ENCODE results near the gene TCL1A. TPM values are rescaled to one million over a fixed set of nuclear protein-coding genes. Genes with fewer than 3 reads are reported as not detected.
A peak's percentile ranks its signal among the peaks of the same experiment; 100 is the strongest.

The TCL1A gene
- total RNA-seq, 4 donors from 2014 or later = 2.6 TPM; not detected in 3

- H3K4me3 ChIP-seq = no peak overlapping the region
- DNase-seq = no peak
- no peaks in the 10 kb centered on the region for H3K27me3 ChIP-seq
- no peaks in the 10 kb centered on the region for H3K4me1 ChIP-seq
- H3K27ac ChIP-seq = no peak overlapping the region
- no peaks in the 10 kb centered on the region for H3K36me3 ChIP-seq
- intact Hi-C loops (cut with DNase I; ENCODE audit: low total_unique reads) = no loop called here
- TF ChIP-seq CTCF (IDR thresholded peaks at IDR 0.05) = peak in 1 of 4 experiments; percentile 12
- TF ChIP-seq POLR2A (IDR thresholded peaks at IDR 0.05) = no peak
- H3K9me3 ChIP-seq = no peaks in the 10 kb centered on the region
These were observed 33.8 kb downstream of the TCL1A start for GRCh38 chr14:95679998-95680735.

GRCh38 chr14:95679148-95679815, 34.6 kb downstream of the TCL1A start:
- Histone ChIP-seq H3K36me3 (no peaks in the 10 kb centered on the region), H3K9me3 (no peaks in the 10 kb centered on the region), H3K4me3 (no peak overlapping the region), H3K27me3 (no peaks in the 10 kb centered on the region), H3K27ac (no peak overlapping the region), H3K4me1 (no peaks in the 10 kb centered on the region)
- intact Hi-C loops (cut with DNase I; ENCODE audit: low total_unique reads) = no loop called here
- TF ChIP-seq CTCF (IDR thresholded peaks at IDR 0.05) (no peak), POLR2A (IDR thresholded peaks at IDR 0.05) (no peak)
- no peak for DNase-seq

- H3K4me3 ChIP-seq = no peak overlapping the region
- H3K27ac ChIP-seq = no peak overlapping the region
- no peak for DNase-seq
- H3K27me3 ChIP-seq = no peaks in the 10 kb centered on the region
- H3K36me3 ChIP-seq = no peaks in the 10 kb centered on the region
- intact Hi-C loops (cut with DNase I; ENCODE audit: low total_unique reads) = no loop called here
- no peaks in the 10 kb centered on the region for H3K4me1 ChIP-seq
- TF ChIP-seq POLR2A (IDR thresholded peaks at IDR 0.05) (no peak), CTCF (IDR thresholded peaks at IDR 0.05) (no peak)
- H3K9me3 ChIP-seq = no peaks in the 10 kb centered on the region
These were observed 36.6 kb downstream of the TCL1A start for GRCh38 chr14:95677179-95677835.

- Histone ChIP-seq H3K27ac (no peak overlapping the region), H3K9me3 (no peaks in the 10 kb centered on the region), H3K4me3 (no peak overlapping the region), H3K4me1 (no peaks in the 10 kb centered on the region), H3K36me3 (no peaks in the 10 kb centered on the region), H3K27me3 (no peaks in the 10 kb centered on the region)
- no peak for TF ChIP-seq CTCF (IDR thresholded peaks at IDR 0.05)
- TF ChIP-seq POLR2A (IDR thresholded peaks at IDR 0.05) = no peak
- intact Hi-C loops (cut with DNase I; ENCODE audit: low total_unique reads) = no loop called here
- no peak for DNase-seq
These were observed 38.4 kb downstream of the TCL1A start for GRCh38 chr14:95675486-95675885.

- Histone ChIP-seq H3K27me3 (no peaks in the 10 kb centered on the region), H3K9me3 (no peaks in the 10 kb centered on the region), H3K4me1 (no peaks in the 10 kb centered on the region), H3K36me3 (no peaks in the 10 kb centered on the region), H3K27ac (no peak overlapping the region), H3K4me3 (no peak overlapping the region)
- DNase-seq = no peak
- no peak for TF ChIP-seq POLR2A (IDR thresholded peaks at IDR 0.05)
- no peak for TF ChIP-seq CTCF (IDR thresholded peaks at IDR 0.05)
- intact Hi-C loops (cut with DNase I; ENCODE audit: low total_unique reads) = no loop called here
These were observed 39.3 kb downstream of the TCL1A start for GRCh38 chr14:95674613-95675012.
